Measurements from ENCODE around the gene IL1R2.

IL1R2 gene

DNA sequence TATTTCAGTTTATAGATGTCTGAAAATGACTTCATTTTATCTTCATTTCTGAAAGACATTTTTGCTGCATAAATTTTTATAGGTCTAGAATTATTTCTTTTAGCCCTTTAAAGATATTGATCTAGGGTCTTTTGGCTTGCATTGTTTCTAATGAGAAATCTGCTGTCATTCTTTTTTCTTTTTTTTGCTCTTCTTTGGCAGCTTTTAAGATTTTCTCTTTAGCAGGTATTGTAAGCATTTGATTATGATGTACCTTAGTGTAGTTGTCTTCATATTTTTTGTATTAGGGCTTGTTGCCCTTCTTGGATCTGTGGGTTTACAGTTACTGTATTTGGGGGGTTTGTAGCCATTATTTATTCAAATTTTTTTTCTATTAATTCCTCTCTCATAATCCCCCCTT, 84.8 kb downstream of the IL1R2 start:
- no peak for DNase-seq (ENCODE audit: low read depth in 1 of 2, low spot score in 1 of 2)

All from activated T-helper 1 cell treated with anti-CD3 and anti-CD28 coated beads, Interleukin-2, amount 50 U/mL, for 16 hours (primary cell).